Panc1 (cell line): Measurements from ENCODE around the gene CIITA. TPM values are rescaled to one million over a fixed set of nuclear protein-coding genes. Genes with fewer than 3 reads are reported as not detected.

Experiments used
- ATAC-seq: fragments of 200-7000 bp; cut with Tn5 transposase; 2 replicates; pipeline ENCODE4 v1.9.1; 2020; ENCODE audit warnings: mild to moderate bottlenecking, moderate library complexity
- BruUV-seq: library from RNA; stranded (reverse); fragments of 400-500 nt; replicated peaks from 2 replicates; lab custom pipeline; 2021; lab: Mats Ljungman, UMichigan
- CTCF ChIA-PET: fragments of 300-600 bp; sonication (Branson Sonifier 250); formaldehyde crosslinking; loops from one replicate; lab custom pipeline; 2022; ENCODE audit warnings: antibody characterized with exemption; lab: Charles Lee
- POLR2A ChIA-PET: fragments of 300-600 bp; sonication (Branson Sonifier 250); formaldehyde crosslinking; loops from one replicate; lab custom pipeline; 2022; ENCODE audit warnings: antibody characterized with exemption; lab: Charles Lee
- DNase-seq: peaks from one replicate; pipeline ENCODE4 v3.0.0-alpha.2; 2010; ENCODE audit warnings: low read depth, low spot score
- H3K27ac ChIP-seq: 2 replicates; pipeline ENCODE4 v1.5.1; 2011; ENCODE audit warnings: mild to moderate bottlenecking, low read length, inconsistent platforms
- H3K27me3 ChIP-seq: fragments of 200-500 bp; sonication (Bioruptor generic); 2 replicates; pipeline ENCODE4 v1.6.0; 2014; ENCODE audit warnings: low read length, inconsistent platforms; ENCODE audit not compliant: control insufficient read depth, insufficient read depth
- H3K36me3 ChIP-seq: fragments of 200-500 bp; sonication (Bioruptor generic); 2 replicates; pipeline ENCODE4 v1.5.1; 2014; ENCODE audit warnings: inconsistent platforms, mild to moderate bottlenecking, low read length, moderate library complexity; ENCODE audit not compliant: control insufficient read depth, insufficient read depth
- H3K4me1 ChIP-seq: 2 replicates; pipeline ENCODE4 v1.5.1; 2011; ENCODE audit warnings: inconsistent platforms, mild to moderate bottlenecking, low read length, moderate library complexity; ENCODE audit not compliant: control insufficient read depth, insufficient read depth
- H3K4me3 ChIP-seq, 2 experiments: 2 replicates each; pipeline ENCODE4 v1.5.1; 2011 to 2012; ENCODE audit warnings: low read depth in 2 of 2, low read length in 2 of 2, mild to moderate bottlenecking in 2 of 2, inconsistent platforms in 1 of 2, moderate library complexity in 1 of 2
- H3K9me3 ChIP-seq: fragments of 200-500 bp; sonication (Bioruptor generic); 2 replicates; pipeline ENCODE4 v1.5.1; 2014; ENCODE audit warnings: low read depth, mild to moderate bottlenecking, inconsistent platforms, low read length, moderate library complexity; ENCODE audit not compliant: control insufficient read depth, insufficient read depth
- POLR2AphosphoS5 ChIP-seq: IDR thresholded peaks from 2 replicates; pipeline ENCODE4 v1.6.1; 2012; ENCODE audit warnings: mild to moderate bottlenecking, low read depth, low read length, moderate library complexity
- SIN3A ChIP-seq: IDR thresholded peaks from 2 replicates; pipeline ENCODE4 v1.6.1; 2012; ENCODE audit warnings: low read depth, mild to moderate bottlenecking, low read length, moderate library complexity, borderline replicate concordance; ENCODE audit not compliant: insufficient read depth
- TCF7L2 ChIP-seq: IDR thresholded peaks from 2 replicates; pipeline ENCODE4 v1.6.1; 2011; ENCODE audit warnings: mild to moderate bottlenecking, low read depth, low read length, inconsistent platforms
- in situ Hi-C: cut with HindIII; loops from 2 replicates; pipeline ENCODE4 v1.10.0; 2016; ENCODE audit warnings: low sequenced_read_pairs, low pct_unique_long_range_greater_than_20kb
- intact Hi-C: fragments of 100-400 bp; cut with micrococcal nuclease; formaldehyde crosslinking; loops from one replicate; pipeline ENCODE4 v1.10.0; 2022; ENCODE audit not compliant: unreplicated experiment
- total RNA-seq: library from RNA; stranded (reverse); gene quantifications from one replicate; pipeline ENCODE4 v1.2.1, GENCODE V29; 2021; ENCODE audit not compliant: unreplicated experiment
- TF ChIP-seq, protein P1 (sequence below), 2 experiments: IDR thresholded peaks; 2 replicates each; pipeline ENCODE4 v1.6.1; 2011 to 2012; ENCODE audit warnings: low read depth in 2 of 2, control low read depth in 1 of 2, low read length in 1 of 2, mild to moderate bottlenecking in 1 of 2, moderate library complexity in 1 of 2; ENCODE audit not compliant: insufficient read depth in 1 of 2
- TF ChIP-seq, protein P2 (sequence below): fragments of 450-650 bp; IDR thresholded peaks from 2 replicates; pipeline ENCODE4 v1.5.1; 2017; ENCODE audit warnings: mild to moderate bottlenecking

CIITA gene
- total RNA-seq, 1 experiment from 2014 or later: 0.41 TPM

DNA sequence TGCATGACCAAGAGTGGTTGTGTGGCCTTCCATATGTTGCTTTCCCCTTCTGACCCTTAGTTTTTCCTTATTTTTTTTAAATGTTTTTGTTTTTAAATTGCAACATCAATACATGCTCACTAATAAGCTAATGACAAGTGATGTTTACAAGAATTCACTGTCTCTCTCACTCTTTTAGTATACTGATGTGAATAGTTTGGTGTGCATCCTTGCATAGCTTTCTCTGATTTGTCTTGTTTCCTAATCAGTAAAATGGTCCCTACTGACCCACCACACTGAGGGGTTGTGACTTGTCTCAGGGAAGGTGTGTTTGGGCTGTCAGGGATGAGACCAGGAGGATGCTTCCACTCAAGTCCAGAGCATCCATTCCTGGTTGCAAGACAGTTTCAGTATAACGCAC, 26.0 kb downstream of the CIITA start:
- intact Hi-C loops (no loop called here), in situ Hi-C loops (no loop called here)
- POLR2A ChIA-PET: no interaction called here
- ATAC-seq (no peak), DNase-seq (no peak)
- Histone ChIP-seq H3K4me1 (no peaks in the 10 kb centered on the region), H3K27ac (no peak overlapping the region), H3K4me3 (no peak overlapping the region), H3K27me3 (0 out of 2 replicates have a peak, but pooled peaks cover 3% of the 10 kb centered on the region), H3K9me3 (peaks cover 3% of the 10 kb centered on the region; the same call in 1 of the 2 replicates), H3K36me3 (no peaks in the 10 kb centered on the region)
- no TSS peak for BruUV-seq
- CTCF ChIA-PET: interaction anchor here (1.3 kb wide), 1 partner anchor 16 kb away, joined by 3 read pairs; no protein-coding TSS in a partner anchor
- TF ChIP-seq TCF7L2: no peak
- TF ChIP-seq SIN3A: no peak
- TF ChIP-seq, protein P1, sequence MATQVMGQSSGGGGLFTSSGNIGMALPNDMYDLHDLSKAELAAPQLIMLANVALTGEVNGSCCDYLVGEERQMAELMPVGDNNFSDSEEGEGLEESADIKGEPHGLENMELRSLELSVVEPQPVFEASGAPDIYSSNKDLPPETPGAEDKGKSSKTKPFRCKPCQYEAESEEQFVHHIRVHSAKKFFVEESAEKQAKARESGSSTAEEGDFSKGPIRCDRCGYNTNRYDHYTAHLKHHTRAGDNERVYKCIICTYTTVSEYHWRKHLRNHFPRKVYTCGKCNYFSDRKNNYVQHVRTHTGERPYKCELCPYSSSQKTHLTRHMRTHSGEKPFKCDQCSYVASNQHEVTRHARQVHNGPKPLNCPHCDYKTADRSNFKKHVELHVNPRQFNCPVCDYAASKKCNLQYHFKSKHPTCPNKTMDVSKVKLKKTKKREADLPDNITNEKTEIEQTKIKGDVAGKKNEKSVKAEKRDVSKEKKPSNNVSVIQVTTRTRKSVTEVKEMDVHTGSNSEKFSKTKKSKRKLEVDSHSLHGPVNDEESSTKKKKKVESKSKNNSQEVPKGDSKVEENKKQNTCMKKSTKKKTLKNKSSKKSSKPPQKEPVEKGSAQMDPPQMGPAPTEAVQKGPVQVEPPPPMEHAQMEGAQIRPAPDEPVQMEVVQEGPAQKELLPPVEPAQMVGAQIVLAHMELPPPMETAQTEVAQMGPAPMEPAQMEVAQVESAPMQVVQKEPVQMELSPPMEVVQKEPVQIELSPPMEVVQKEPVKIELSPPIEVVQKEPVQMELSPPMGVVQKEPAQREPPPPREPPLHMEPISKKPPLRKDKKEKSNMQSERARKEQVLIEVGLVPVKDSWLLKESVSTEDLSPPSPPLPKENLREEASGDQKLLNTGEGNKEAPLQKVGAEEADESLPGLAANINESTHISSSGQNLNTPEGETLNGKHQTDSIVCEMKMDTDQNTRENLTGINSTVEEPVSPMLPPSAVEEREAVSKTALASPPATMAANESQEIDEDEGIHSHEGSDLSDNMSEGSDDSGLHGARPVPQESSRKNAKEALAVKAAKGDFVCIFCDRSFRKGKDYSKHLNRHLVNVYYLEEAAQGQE (IDR thresholded peaks at IDR 0.05; ENCODE audit: insufficient read depth in 1 of 2, low read depth in 2 of 2, low read length in 1 of 2): no peak
- TF ChIP-seq, protein P2, sequence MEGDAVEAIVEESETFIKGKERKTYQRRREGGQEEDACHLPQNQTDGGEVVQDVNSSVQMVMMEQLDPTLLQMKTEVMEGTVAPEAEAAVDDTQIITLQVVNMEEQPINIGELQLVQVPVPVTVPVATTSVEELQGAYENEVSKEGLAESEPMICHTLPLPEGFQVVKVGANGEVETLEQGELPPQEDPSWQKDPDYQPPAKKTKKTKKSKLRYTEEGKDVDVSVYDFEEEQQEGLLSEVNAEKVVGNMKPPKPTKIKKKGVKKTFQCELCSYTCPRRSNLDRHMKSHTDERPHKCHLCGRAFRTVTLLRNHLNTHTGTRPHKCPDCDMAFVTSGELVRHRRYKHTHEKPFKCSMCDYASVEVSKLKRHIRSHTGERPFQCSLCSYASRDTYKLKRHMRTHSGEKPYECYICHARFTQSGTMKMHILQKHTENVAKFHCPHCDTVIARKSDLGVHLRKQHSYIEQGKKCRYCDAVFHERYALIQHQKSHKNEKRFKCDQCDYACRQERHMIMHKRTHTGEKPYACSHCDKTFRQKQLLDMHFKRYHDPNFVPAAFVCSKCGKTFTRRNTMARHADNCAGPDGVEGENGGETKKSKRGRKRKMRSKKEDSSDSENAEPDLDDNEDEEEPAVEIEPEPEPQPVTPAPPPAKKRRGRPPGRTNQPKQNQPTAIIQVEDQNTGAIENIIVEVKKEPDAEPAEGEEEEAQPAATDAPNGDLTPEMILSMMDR: no peak
- TF ChIP-seq POLR2AphosphoS5: no peak

DNA sequence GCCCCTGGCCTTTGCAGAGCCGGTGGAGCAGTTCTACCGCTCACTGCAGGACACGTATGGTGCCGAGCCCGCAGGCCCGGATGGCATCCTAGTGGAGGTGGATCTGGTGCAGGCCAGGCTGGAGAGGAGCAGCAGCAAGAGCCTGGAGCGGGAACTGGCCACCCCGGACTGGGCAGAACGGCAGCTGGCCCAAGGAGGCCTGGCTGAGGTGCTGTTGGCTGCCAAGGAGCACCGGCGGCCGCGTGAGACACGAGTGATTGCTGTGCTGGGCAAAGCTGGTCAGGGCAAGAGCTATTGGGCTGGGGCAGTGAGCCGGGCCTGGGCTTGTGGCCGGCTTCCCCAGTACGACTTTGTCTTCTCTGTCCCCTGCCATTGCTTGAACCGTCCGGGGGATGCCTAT, 29.5 kb downstream of the CIITA start:
- ChIA-PET POLR2A (no interaction called here), CTCF (interaction anchor here (0.6 kb wide), 1 partner anchor 278 kb away, joined by 4 read pairs; no protein-coding TSS in a partner anchor)
- Histone ChIP-seq H3K4me1 (no peaks in the 10 kb centered on the region), H3K36me3 (no peaks in the 10 kb centered on the region), H3K27ac (no peak overlapping the region), H3K27me3 (0 out of 2 replicates have a peak, but pooled peaks cover 2% of the 10 kb centered on the region), H3K9me3 (peaks cover 3% of the 10 kb centered on the region; the same call in 1 of the 2 replicates), H3K4me3 (no peak overlapping the region)
- intact Hi-C loops (no loop called here), in situ Hi-C loops (no loop called here)
- no peak for ATAC-seq
- no peak for TF ChIP-seq POLR2AphosphoS5
- no peak for DNase-seq
- BruUV-seq: no TSS peak
